Endothelial cell (in vitro differentiated cells): Measurements from ENCODE around the gene GALNT9. TPM values are rescaled to one million over a fixed set of nuclear protein-coding genes. Genes with fewer than 3 reads are reported as not detected.

ENCODE experiments used
- DNase-seq: peaks from one replicate; pipeline ENCODE4 v3.0.0; 2021; ENCODE audit warnings: low spot score
- H3K27ac Mint-ChIP-seq: one replicate; pipeline ENCODE4 v1.8.0; 2021; ENCODE audit warnings: mixed read lengths, inconsistent platforms; ENCODE audit not compliant: unreplicated experiment
- H3K27me3 Mint-ChIP-seq: one replicate; pipeline ENCODE4 v1.8.0; 2021; ENCODE audit warnings: mild to moderate bottlenecking, moderate library complexity, mixed read lengths, inconsistent platforms; ENCODE audit not compliant: unreplicated experiment
- H3K36me3 Mint-ChIP-seq: one replicate; pipeline ENCODE4 v1.8.0; 2021; ENCODE audit warnings: mild to moderate bottlenecking, low read depth, mixed read lengths, inconsistent platforms; ENCODE audit not compliant: unreplicated experiment
- H3K4me1 Mint-ChIP-seq: one replicate; pipeline ENCODE4 v1.8.0; 2021; ENCODE audit warnings: mild to moderate bottlenecking, mixed read lengths, inconsistent platforms; ENCODE audit not compliant: unreplicated experiment
- H3K4me3 Mint-ChIP-seq: one replicate; pipeline ENCODE4 v1.8.0; 2021; ENCODE audit warnings: mild to moderate bottlenecking, mixed read lengths, inconsistent platforms; ENCODE audit not compliant: unreplicated experiment
- H3K9me3 Mint-ChIP-seq: one replicate; pipeline ENCODE4 v1.8.0; 2021; ENCODE audit warnings: mixed read lengths, inconsistent platforms; ENCODE audit not compliant: unreplicated experiment
- total RNA-seq: library from RNA; stranded (reverse); fragmentation: NEBNext Ultra II Directional; extraction: Animal tissue kit (Norgen Biotek cat#: 25700); gene quantifications from one replicate; pipeline ENCODE4 v1.2.1, GENCODE V29; 2021; ENCODE audit not compliant: unreplicated experiment
- TF ChIP-seq, protein P1 (sequence below): fragments of 200-600 bp; sonication (generic); IDR thresholded peaks from one replicate; pipeline ENCODE4 v1.5.0; 2021; ENCODE audit warnings: antibody characterized with exemption; ENCODE audit not compliant: unreplicated experiment

Gene GALNT9
- total RNA-seq, 1 donor from 2014 or later = not detected

DNA sequence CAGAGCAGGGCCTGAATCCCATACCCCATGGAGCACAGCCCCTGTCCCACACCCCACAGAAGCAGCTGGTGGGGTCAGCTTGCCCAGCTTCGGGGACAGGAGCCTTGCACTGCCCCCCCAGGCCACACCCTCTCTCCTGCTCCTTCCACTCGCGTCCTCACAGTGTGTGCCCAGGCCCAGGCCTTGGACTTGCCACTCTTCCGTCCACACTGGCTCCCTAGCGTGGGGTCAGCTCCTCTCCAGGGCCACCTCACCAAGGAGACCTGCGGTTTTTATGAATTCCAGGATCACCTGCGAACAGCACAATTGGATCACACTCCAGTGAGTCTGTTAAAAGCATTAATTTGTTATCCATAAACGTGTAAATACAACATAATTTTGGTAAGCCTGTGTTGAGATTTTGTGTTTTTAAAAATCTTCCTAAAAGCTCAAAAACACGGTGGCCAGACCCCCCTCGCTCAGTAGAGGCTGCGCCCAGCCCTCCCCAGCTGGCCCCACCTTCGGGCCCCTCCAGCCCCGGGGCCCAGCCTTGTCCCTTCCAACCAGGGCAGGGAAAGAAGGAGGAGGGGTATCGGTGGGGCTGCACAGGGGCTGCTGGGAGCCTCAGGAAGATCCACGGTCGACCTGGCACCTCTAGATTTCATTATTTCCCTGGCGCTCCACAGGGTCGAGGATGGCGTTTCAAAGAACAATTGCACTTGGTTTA is 12.0 kb downstream of the GALNT9 start:
- H3K27ac Mint-ChIP-seq = no peak overlapping the region
- H3K4me3 Mint-ChIP-seq = no peak overlapping the region
- H3K9me3 Mint-ChIP-seq = no peaks in the 10 kb centered on the region
- H3K27me3 Mint-ChIP-seq = peaks cover 11% of the 10 kb centered on the region
- no peaks in the 10 kb centered on the region for H3K36me3 Mint-ChIP-seq
- DNase-seq = no peak
- TF ChIP-seq, protein P1, sequence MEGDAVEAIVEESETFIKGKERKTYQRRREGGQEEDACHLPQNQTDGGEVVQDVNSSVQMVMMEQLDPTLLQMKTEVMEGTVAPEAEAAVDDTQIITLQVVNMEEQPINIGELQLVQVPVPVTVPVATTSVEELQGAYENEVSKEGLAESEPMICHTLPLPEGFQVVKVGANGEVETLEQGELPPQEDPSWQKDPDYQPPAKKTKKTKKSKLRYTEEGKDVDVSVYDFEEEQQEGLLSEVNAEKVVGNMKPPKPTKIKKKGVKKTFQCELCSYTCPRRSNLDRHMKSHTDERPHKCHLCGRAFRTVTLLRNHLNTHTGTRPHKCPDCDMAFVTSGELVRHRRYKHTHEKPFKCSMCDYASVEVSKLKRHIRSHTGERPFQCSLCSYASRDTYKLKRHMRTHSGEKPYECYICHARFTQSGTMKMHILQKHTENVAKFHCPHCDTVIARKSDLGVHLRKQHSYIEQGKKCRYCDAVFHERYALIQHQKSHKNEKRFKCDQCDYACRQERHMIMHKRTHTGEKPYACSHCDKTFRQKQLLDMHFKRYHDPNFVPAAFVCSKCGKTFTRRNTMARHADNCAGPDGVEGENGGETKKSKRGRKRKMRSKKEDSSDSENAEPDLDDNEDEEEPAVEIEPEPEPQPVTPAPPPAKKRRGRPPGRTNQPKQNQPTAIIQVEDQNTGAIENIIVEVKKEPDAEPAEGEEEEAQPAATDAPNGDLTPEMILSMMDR = no peak
- H3K4me1 Mint-ChIP-seq = peaks cover 2% of the 10 kb centered on the region

DNA sequence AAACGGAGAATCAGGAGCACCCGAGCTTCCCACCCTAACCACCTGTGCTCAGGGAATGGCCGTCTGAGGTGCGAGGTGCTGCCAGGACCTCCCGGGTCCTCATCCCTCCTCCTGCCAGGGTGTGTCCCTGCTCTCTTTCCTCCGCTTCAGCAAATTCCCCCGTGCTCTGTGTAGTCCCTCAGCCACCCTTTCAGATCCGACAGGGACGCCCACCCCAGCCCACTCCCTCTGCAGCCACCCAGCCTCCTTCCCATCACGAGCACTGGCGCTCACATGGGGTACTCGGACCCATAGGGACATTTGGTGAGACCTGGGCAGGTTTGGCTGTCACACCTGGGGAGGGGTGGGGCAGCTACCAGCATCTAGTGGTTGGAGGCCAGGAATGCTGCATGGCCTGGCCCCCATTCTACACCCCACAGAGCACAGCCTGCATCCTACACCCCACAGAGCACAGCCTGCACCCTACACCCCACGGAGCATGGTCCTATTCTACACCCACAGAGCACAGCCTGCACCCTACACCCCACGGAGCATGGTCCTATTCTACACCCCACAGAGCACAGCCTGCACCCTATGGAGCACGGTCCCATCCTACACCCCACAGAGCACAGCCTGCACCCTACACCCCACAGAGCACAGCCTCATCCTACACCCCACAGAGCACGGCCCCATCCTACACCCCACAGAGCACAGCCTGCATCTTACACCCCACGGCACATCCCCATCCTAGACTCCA is 12.7 kb downstream of the GALNT9 start:
- H3K27me3 Mint-ChIP-seq = peaks cover 11% of the 10 kb centered on the region
- H3K27ac Mint-ChIP-seq = no peak overlapping the region
- H3K4me3 Mint-ChIP-seq = no peak overlapping the region
- TF ChIP-seq, protein P1 = no peak
- peaks cover 4% of the 10 kb centered on the region for H3K9me3 Mint-ChIP-seq
- no peak for DNase-seq
- peaks cover 2% of the 10 kb centered on the region for H3K4me1 Mint-ChIP-seq
- peaks cover 4% of the 10 kb centered on the region for H3K36me3 Mint-ChIP-seq

DNA sequence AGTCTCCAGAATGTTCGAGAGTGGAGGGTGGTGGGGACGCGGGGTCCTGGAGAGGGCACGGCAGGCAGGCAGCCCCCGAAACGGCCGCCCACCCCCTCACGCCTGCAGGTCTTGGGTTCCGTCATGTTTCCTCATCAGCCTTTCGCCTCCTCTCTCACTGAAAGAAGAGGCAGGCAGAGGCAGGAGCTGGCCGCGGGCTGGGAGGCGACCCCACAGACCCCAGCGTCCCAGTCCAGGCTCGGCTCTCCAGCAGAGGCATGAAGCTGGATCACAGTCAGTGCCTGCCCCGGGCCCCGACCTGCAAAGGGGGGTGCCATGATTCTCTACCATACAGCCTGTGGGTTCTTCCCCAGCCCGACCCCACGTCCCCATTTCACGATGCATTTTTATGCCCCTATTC is 13.4 kb downstream of the GALNT9 start:
- no peak for DNase-seq
- peaks cover 9% of the 10 kb centered on the region for H3K36me3 Mint-ChIP-seq
- TF ChIP-seq, protein P1 = no peak
- H3K27ac Mint-ChIP-seq = no peak overlapping the region
- peaks cover 13% of the 10 kb centered on the region for H3K27me3 Mint-ChIP-seq
- peaks cover 2% of the 10 kb centered on the region for H3K4me1 Mint-ChIP-seq
- H3K4me3 Mint-ChIP-seq = no peak overlapping the region
- peaks cover 8% of the 10 kb centered on the region for H3K9me3 Mint-ChIP-seq

DNA sequence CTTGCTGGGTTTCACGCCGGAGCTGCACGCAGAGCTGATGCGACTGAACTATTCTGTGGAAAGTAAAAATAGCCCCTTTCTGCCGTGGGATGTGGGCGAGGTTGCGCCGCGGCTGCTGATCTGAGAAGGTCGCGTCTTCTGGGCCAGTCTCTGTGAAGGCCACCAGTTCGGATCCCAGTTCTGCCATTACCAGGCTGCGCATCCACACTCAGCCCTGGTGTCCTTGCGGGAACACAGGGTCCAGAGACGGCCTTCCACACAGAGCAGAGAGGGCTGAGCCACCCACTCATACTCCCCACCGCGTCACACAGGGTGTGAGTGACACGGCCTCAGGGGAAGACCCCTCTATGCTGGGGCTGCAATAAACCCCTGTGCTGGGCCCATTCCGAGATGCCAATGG is 13.9 kb downstream of the GALNT9 start:
- Mint-ChIP-seq H3K36me3 (peaks cover 11% of the 10 kb centered on the region), H3K4me3 (no peak overlapping the region), H3K27me3 (peaks cover 15% of the 10 kb centered on the region), H3K27ac (no peak overlapping the region), H3K9me3 (peaks cover 10% of the 10 kb centered on the region), H3K4me1 (peaks cover 2% of the 10 kb centered on the region)
- TF ChIP-seq, protein P1 = no peak
- no peak for DNase-seq
